IMR-90 (cell line): ENCODE results near the gene KMT5C. TPM values are rescaled to one million over a fixed set of nuclear protein-coding genes. Genes with fewer than 3 reads are reported as not detected.

ENCODE experiments used
- ATAC-seq: fragments of 200-7000 bp; cut with Tn5 transposase; 2 replicates; pipeline ENCODE4 v1.9.1; 2020; ENCODE audit warnings: low read depth, mild to moderate bottlenecking, moderate library complexity
- BruUV-seq: library from RNA; stranded (reverse); fragments of 400-500 nt; replicated peaks from 2 replicates; lab custom pipeline; 2021; lab: Mats Ljungman, UMichigan
- CTCF ChIA-PET: fragments of 300-600 bp; formaldehyde crosslinking; extraction: SDS; loops from one replicate; lab custom pipeline; 2021; ENCODE audit warnings: antibody characterized with exemption; lab: Yijun Ruan, JAX
- POLR2A ChIA-PET: fragments of 300-600 bp; sonication (Branson Sonifier 250); formaldehyde crosslinking; loops from one replicate; lab custom pipeline; 2022; ENCODE audit warnings: antibody characterized with exemption; ENCODE audit not compliant: unreplicated experiment; lab: Charles Lee
- DNase-seq: peaks from one replicate; pipeline ENCODE4 v3.0.0; 2013
- H2AFZ ChIP-seq: replicated peaks from 2 replicates; pipeline ENCODE3; 2013; ENCODE audit warnings: low read length, mild to moderate bottlenecking; ENCODE audit not compliant: poor library complexity
- H2AK5ac ChIP-seq: 2 replicates; pipeline ENCODE4 v1.6.1; 2013; ENCODE audit warnings: low read depth, low read length, inconsistent platforms
- H2AK9ac ChIP-seq: replicated peaks from 2 replicates; pipeline ENCODE3; 2013; ENCODE audit warnings: mild to moderate bottlenecking, low read depth, low read length, moderate library complexity; ENCODE audit not compliant: poor library complexity
- H2BK120ac ChIP-seq: 2 replicates; pipeline ENCODE4 v1.6.1; 2013; ENCODE audit warnings: low read depth, low read length, inconsistent platforms
- H2BK15ac ChIP-seq: 3 replicates; pipeline ENCODE4 v1.6.1; 2013; ENCODE audit warnings: low read depth, low read length, inconsistent platforms
- H2BK20ac ChIP-seq: 2 replicates; pipeline ENCODE4 v1.6.1; 2013; ENCODE audit warnings: low read depth, mild to moderate bottlenecking, inconsistent platforms, low read length, moderate library complexity
- H2BK5ac ChIP-seq: 2 replicates; pipeline ENCODE4 v1.6.1; 2013; ENCODE audit warnings: mild to moderate bottlenecking, low read depth, low read length, inconsistent platforms; ENCODE audit not compliant: poor library complexity, severe bottlenecking
- H3K14ac ChIP-seq: replicated peaks from 2 replicates; pipeline ENCODE4 v1.6.1; 2013; ENCODE audit warnings: low read depth, low read length, inconsistent platforms
- H3K18ac ChIP-seq: 2 replicates; pipeline ENCODE4 v1.6.1; 2013; ENCODE audit warnings: low read depth, low read length, control low read depth
- H3K23ac ChIP-seq: 2 replicates; pipeline ENCODE4 v1.6.1; 2013; ENCODE audit warnings: low read depth, low read length, inconsistent platforms
- H3K27ac ChIP-seq: 2 replicates; pipeline ENCODE4 v1.5.1; 2013; ENCODE audit warnings: mild to moderate bottlenecking, control low read depth, low read length; ENCODE audit not compliant: insufficient read depth
- H3K27me3 ChIP-seq: 2 replicates; pipeline ENCODE4 v1.6.1; 2013; ENCODE audit warnings: low read length; ENCODE audit not compliant: control insufficient read depth, insufficient read depth
- H3K36me3 ChIP-seq: 2 replicates; pipeline ENCODE4 v1.6.1; 2013; ENCODE audit warnings: low read length, mixed read lengths; ENCODE audit not compliant: control insufficient read depth, insufficient read depth
- H3K4ac ChIP-seq: 2 replicates; pipeline ENCODE4 v1.6.1; 2013; ENCODE audit warnings: low read depth, low read length, inconsistent platforms
- H3K4me1 ChIP-seq: 2 replicates; pipeline ENCODE4 v1.6.1; 2013; ENCODE audit warnings: low read length, mixed read lengths; ENCODE audit not compliant: control insufficient read depth, insufficient read depth
- H3K4me2 ChIP-seq: 2 replicates; pipeline ENCODE4 v1.6.1; 2013; ENCODE audit warnings: low read depth, mild to moderate bottlenecking, control low read depth, low read length, moderate library complexity
- H3K4me3 ChIP-seq: 2 replicates; pipeline ENCODE4 v1.5.1; 2013; ENCODE audit warnings: low read depth, mild to moderate bottlenecking, control low read depth, low read length, moderate library complexity; ENCODE audit not compliant: insufficient read depth
- H3K56ac ChIP-seq: 2 replicates; pipeline ENCODE4 v1.6.1; 2013; ENCODE audit warnings: low read length, inconsistent platforms; ENCODE audit not compliant: insufficient read depth; ENCODE audit errors: extremely low read depth
- H3K79me1 ChIP-seq, 2 experiments: 2 replicates each; pipeline ENCODE4 v1.6.1; 2013; ENCODE audit warnings: low read length in 2 of 2, inconsistent platforms in 1 of 2, low read depth in 1 of 2
- H3K9ac ChIP-seq: 2 replicates; pipeline ENCODE4 v1.6.1; 2013; ENCODE audit warnings: low read depth, low read length, control low read depth
- H3K9me1 ChIP-seq: 2 replicates; pipeline ENCODE4 v1.6.1; 2013; ENCODE audit warnings: low read length, inconsistent platforms; ENCODE audit not compliant: insufficient read depth
- H3K9me3 ChIP-seq: 2 replicates; pipeline ENCODE4 v1.6.1; 2013; ENCODE audit warnings: low read length; ENCODE audit not compliant: control insufficient read depth, insufficient read depth
- H4K20me1 ChIP-seq: 2 replicates; pipeline ENCODE4 v1.6.1; 2013; ENCODE audit warnings: low read length, inconsistent platforms; ENCODE audit not compliant: insufficient read depth
- H4K5ac ChIP-seq: 2 replicates; pipeline ENCODE4 v1.6.1; 2013; ENCODE audit warnings: mild to moderate bottlenecking, low read depth, low read length, control low read depth
- H4K8ac ChIP-seq, 2 experiments: 2 replicates each; pipeline ENCODE4 v1.6.1; 2013; ENCODE audit warnings: low read depth in 2 of 2, low read length in 2 of 2, control low read depth in 1 of 2, inconsistent platforms in 1 of 2
- H4K91ac ChIP-seq: 2 replicates; pipeline ENCODE4 v1.6.1; 2013; ENCODE audit warnings: low read depth, low read length, inconsistent platforms; ENCODE audit not compliant: insufficient read depth
- POLR2A ChIP-seq: IDR thresholded peaks from 2 replicates; pipeline ENCODE4 v1.6.1; 2012; ENCODE audit warnings: mild to moderate bottlenecking, low read depth, low read length
- RAD21 ChIP-seq: IDR thresholded peaks from 2 replicates; pipeline ENCODE4 v1.6.1; 2012; ENCODE audit warnings: low read length, improper control_type of control experiment
- WGBS, 2 experiments: methylation state at CpG; one replicate each; pipeline versions ENCODE4 v1.1.5 to v1.1.7; 2013; ENCODE audit warnings: missing lambda C conversion rate in 2 of 2; ENCODE audit not compliant: insufficient read length in 1 of 2; ENCODE audit errors: extremely low coverage in 2 of 2; 5-methylcytosine and 5-hydroxymethylcytosine counted together
- dilution Hi-C: fragments of 300-500 bp; cut with HindIII; formaldehyde crosslinking; loops from one replicate; pipeline ENCODE4 v1.14.3; 2018; ENCODE audit warnings: low sequenced_read_pairs; ENCODE audit not compliant: unreplicated experiment
- in situ Hi-C: fragments of 300-500 bp; cut with MboI; formaldehyde crosslinking; loops from 3 replicates; pipeline ENCODE4 v1.14.3; 2019; ENCODE audit warnings: low sequenced_read_pairs, inconsistent platforms, mixed read lengths
- intact Hi-C: fragments of 100-400 bp; cut with micrococcal nuclease; formaldehyde crosslinking; loops from 2 replicates; pipeline ENCODE4 v1.10.0; 2022
- polyA plus RNA-seq, 3 experiments: library from polyadenylated mRNA; depleted of rRNA; stranded (reverse); fragments of >200 nt; gene quantifications; 2 replicates each; pipeline ENCODE4 v1.2.3, GENCODE V29; 2012; ENCODE audit warnings: low replicate concordance in 1 of 3
- total RNA-seq: library from RNA; depleted of rRNA; stranded (reverse); fragments of >200 nt; gene quantifications from 2 replicates; pipeline ENCODE4 v1.2.3, GENCODE V29; 2012

KMT5C gene
- total and polyA plus RNA-seq, 2 of the 4 experiments (the other 2 are of a cell fraction): 1.8 to 5.9 TPM

- Histone ChIP-seq H4K5ac (no peak overlapping the region), H4K8ac (peak overlapping the region in 1 of 2 experiments; percentile 21; a peak in 1 of 4 replicates), H3K23ac (peak overlapping the region; percentile 73; the same call in 1 of the 2 replicates), H3K27me3 (no peaks in the 10 kb centered on the region), H3K27ac (no peak overlapping the region), H3K9ac (no peak overlapping the region), H3K79me1 (peaks cover 19 to 63% of the 10 kb centered on the region in 2 experiments), H3K4ac (0 out of 2 replicates have a peak overlapping the region, but pooled peaks have one; percentile 6), H3K18ac (no peak overlapping the region), H2BK15ac (no peak overlapping the region), H2BK120ac (no peak overlapping the region), H3K4me1 (peaks cover 36% of the 10 kb centered on the region), H3K36me3 (peaks cover 48% of the 10 kb centered on the region), H2BK20ac (no peak overlapping the region), H3K9me1 (peaks cover 31% of the 10 kb centered on the region), H3K14ac (no peak overlapping the region), H2BK5ac (peak overlapping the region; percentile 52), H4K91ac (no peak overlapping the region), H2AK5ac (0 out of 2 replicates have a peak overlapping the region, but pooled peaks have one; percentile 18), H3K4me2 (no peak overlapping the region), H3K56ac (no peak overlapping the region), H4K20me1 (peaks cover 70% of the 10 kb centered on the region), H3K9me3 (no peaks in the 10 kb centered on the region), H2AK9ac (no peak overlapping the region), H2AFZ (no peak overlapping the region), H3K4me3 (no peak overlapping the region)
- no TSS peak for BruUV-seq
- DNase-seq: no peak
- 81% methylated on average over 4 of the region's 12 CpGs; no CpG with 5 or more reads in 1 of the 2 experiments for WGBS, 2 experiments
- dilution Hi-C loops (no loop called here), in situ Hi-C loops (no loop called here), intact Hi-C loops (no loop called here)
- peak; percentile 8 for ATAC-seq
- POLR2A ChIA-PET: interaction anchor here (0.5 kb wide), 1 partner anchor 23 kb away, joined by 3 read pairs; no protein-coding TSS in a partner anchor
- TF ChIP-seq POLR2A: peak; percentile 72
- no peak for TF ChIP-seq RAD21
- CTCF ChIA-PET: interaction anchor here (0.6 kb wide), 1 partner anchor 31 kb away, joined by 3 read pairs; no protein-coding TSS in a partner anchor
Measured at GRCh38 chr19:55391191-55391670, 51.6 kb downstream of the KMT5C start.
